D721Med (cell line): Measurements from ENCODE around the gene TRMT10B.
A peak's percentile ranks its signal among the peaks of the same experiment; 100 is the strongest.

Source experiments
- DNase-seq: peaks from one replicate; pipeline ENCODE4 v3.0.0; 2011; ENCODE audit warnings: low spot score; ENCODE audit not compliant: insufficient read length
- FAIRE-seq: peaks from 2 replicates; lab custom pipeline; 2011; peaks lifted over from hg19 to GRCh38; lab: Jason Lieb, UNC
- TF ChIP-seq, protein P1 (sequence below): IDR thresholded peaks from 2 replicates; pipeline ENCODE4 v1.5.1; 2012; ENCODE audit warnings: mild to moderate bottlenecking, control low read depth; ENCODE audit not compliant: insufficient read depth; ENCODE audit errors: missing control alignments

The TRMT10B gene

DNA sequence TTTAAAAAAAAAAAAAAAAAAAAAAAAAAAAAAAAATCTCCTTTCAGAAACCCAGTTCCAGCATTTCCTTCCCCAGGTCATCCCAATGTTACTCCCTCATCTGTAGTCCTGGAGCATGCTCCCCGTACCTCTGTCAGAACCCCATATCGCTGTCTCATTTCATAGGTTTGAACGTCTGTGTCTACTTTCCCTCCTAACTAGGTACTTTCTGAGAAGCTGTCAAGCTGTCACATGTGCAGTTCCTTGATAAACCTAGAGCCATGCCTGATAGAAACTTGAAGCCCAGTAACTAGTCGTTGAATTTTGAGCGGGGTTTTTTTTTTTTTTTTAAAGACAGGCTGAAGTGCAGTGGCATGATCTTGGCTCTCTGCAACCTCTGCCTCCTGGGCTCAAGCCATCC lies 15.7 kb downstream of the TRMT10B start:
- TF ChIP-seq, protein P1, sequence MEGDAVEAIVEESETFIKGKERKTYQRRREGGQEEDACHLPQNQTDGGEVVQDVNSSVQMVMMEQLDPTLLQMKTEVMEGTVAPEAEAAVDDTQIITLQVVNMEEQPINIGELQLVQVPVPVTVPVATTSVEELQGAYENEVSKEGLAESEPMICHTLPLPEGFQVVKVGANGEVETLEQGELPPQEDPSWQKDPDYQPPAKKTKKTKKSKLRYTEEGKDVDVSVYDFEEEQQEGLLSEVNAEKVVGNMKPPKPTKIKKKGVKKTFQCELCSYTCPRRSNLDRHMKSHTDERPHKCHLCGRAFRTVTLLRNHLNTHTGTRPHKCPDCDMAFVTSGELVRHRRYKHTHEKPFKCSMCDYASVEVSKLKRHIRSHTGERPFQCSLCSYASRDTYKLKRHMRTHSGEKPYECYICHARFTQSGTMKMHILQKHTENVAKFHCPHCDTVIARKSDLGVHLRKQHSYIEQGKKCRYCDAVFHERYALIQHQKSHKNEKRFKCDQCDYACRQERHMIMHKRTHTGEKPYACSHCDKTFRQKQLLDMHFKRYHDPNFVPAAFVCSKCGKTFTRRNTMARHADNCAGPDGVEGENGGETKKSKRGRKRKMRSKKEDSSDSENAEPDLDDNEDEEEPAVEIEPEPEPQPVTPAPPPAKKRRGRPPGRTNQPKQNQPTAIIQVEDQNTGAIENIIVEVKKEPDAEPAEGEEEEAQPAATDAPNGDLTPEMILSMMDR: no peak
- FAIRE-seq: no peak
- DNase-seq: no peak

DNA sequence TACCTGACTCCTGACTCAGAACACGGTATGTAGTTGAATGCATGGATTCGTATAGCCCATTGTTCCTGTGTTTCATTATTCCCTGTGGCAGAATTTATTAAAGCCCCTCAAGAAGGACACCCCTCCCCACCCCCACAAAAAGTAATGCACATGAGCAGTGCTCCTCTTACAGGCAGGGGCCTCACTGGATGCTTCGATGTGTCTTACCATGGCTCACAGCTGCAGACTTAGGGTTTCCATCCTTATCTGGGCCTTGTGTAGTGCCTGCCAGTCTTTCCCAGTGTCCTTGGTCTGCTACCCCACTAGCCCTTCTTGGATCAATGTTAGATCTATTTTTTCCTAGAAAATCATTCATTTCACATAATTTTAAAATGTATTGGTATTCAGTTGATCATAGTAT lies 16.4 kb downstream of the TRMT10B start:
- FAIRE-seq (no peak), DNase-seq (no peak)
- TF ChIP-seq, protein P1: no peak

DNA sequence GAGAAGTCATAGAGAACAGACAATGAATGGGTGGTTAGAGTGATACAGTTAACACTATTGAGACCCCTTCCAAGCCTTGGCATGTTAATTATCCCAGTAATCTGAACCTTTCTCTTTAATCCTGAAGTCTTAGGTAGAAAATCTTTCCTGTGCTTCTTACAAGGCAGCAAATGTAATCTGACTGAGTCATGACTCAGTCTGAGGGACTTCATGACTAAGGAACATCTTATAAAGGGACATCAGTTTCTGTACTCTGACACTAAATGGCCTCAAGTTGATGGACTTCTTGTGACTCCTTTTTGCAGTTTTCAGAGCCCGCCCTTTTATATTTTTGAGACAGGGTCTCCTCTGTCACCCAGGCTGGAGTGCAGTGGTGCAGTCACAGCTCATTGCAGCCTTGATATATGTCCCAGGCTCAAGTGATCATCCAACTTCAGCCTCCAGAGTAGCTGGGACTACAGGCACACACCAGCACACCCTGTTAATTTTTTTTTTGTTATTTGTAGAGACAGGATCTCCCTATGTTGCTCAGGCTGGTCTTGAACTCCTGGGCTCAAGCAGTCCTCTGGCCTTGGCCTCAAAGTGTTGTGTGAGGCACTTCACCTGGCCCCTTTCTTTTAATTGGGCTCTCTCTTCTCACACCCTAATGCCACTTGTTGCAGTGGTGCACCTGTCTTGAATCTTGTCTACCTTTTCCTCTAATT lies 21.8 kb downstream of the TRMT10B start:
- FAIRE-seq: no peak
- no peak for DNase-seq
- TF ChIP-seq, protein P1: no peak

DNA sequence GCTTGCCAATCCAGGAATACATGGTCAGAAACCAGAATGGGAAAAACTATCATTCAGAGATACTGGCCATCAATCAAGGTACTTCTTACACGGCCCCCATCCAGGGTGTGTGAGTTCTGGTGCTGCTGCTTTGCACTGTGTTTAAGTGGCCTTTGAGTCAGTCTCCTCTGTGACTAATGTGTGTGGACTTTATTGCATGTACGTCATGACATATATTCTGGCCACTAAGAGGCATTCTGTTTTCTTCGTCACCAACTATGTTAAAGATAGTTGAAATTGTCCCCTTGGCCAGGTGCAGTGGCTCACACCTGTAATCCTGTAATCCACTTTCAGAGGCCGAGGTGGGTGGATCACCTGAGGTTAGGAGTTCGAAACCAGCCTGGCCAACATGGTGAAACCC lies 22.7 kb downstream of the TRMT10B start:
- DNase-seq (no peak), FAIRE-seq (no peak)
- TF ChIP-seq, protein P1: no peak

DNA sequence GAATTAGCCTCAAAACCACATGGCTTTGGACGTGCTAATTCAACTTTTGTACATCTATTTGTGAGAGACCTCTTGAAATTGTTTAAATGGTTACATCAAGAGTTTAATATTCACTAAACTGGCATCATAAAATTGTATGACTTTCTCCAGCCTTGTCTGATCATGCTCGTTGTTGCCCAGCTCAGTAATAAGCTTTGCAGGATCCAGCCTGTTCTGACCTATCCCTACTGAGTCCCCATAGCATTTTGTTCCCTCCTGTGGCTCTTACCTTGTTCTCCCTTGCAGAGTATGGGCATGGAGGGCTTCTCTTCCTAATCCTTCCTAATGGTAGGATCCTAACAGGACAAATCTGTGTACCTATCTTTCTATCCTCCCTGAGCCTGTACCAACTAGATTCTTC lies 24.9 kb downstream of the TRMT10B start:
- TF ChIP-seq, protein P1: no peak
- no peak for FAIRE-seq
- no peak for DNase-seq

DNA sequence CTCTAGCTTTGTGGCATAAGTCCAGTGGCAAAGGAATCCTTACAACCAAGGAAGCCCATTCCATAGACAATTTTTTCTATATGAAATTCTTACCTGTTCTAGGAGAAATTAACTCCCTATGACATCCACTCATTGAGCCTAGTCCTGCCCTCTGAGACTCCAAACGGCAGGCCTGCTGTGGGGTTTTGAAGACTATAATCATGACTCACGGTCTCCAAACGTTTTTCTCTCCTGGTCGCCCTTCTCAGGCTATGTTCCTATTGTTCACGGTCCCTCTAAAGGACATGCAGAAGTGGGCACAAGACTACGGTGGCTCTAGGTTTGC lies 30.6 kb downstream of the TRMT10B start:
- TF ChIP-seq, protein P1: no peak
- DNase-seq: no peak
- FAIRE-seq: no peak

DNA sequence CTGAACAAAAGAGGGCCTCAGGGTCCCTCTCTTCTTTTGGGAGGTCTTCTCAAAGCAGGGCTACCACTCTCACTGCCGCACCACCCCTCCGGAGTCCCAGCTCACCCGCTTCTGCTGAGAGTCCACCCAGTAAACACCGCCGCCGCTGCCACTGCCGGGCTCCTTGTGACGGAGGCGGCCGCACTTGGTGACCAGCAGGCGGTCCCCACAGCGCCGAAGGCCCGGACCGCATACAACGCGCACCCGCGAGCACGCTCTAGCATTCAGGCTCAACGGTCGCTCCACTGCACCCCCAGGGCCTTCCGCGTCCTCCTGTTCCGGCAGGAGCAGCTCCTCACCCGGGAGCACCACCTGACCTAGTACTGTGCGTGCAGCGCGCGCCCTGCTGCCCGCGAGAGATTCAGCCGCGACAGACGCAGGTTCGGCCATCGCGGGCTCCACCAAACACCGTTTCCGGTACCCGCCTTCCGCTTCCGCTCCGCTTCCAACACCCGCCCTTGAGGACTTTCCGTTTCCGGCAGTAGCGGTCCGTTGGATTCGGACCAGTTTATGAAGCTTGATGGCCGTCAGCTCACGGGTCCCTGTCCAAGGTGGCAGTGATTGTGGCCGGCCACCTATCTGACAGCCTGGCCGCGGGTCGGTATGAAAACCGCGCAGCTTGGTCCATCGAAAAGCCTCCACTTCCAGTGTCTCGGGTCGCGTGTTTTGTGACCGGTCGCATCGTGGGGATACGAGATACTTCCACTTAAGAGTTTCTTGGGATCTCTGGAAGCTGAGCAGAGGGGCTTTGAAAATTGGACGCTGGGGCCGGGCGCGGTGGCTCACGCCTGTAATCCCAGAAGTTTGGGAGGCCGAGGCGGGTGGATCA lies 31.2 kb downstream of the TRMT10B start, which contains the start of gene EXOSC3:
Gene EXOSC3, minus strand, starts transcription at position 449 of the 868 bp plus-strand sequence. Its CDS starts 20 bp downstream, at position 429.
- DNase-seq (peak; percentile 74), FAIRE-seq (no peak)
- TF ChIP-seq, protein P1: peak; percentile 17
